Activated naive CD8-positive, alpha-beta T cell treated with anti-CD3 and anti-CD28 coated beads, Interleukin-2, amount 50 U/mL, for 24 hours (primary cell): ENCODE measurements around the gene CCDC150.
"Not testable (repeated sequence)": the region's sequence is repeated elsewhere in the genome, so short reads cannot be mapped to it uniquely, and the experiment has no call there.

Source experiments
- ATAC-seq: fragments of 150-1000 bp; cut with Tn5 transposase; one replicate; pipeline ENCODE4 v1.10.0; 2021
- DNase-seq: peaks from one replicate; pipeline ENCODE4 v3.0.0; 2021
- H3K27ac Mint-ChIP-seq: one replicate; pipeline ENCODE4 v1.8.0; 2021; ENCODE audit warnings: mild to moderate bottlenecking, mixed read lengths
- H3K27me3 Mint-ChIP-seq: one replicate; pipeline ENCODE4 v1.8.0; 2021; ENCODE audit warnings: mixed read lengths
- H3K36me3 Mint-ChIP-seq: one replicate; pipeline ENCODE4 v1.8.0; 2021; ENCODE audit warnings: low read depth, mixed read lengths
- H3K4me1 Mint-ChIP-seq: one replicate; pipeline ENCODE4 v1.8.0; 2021; ENCODE audit warnings: mixed read lengths
- H3K4me3 Mint-ChIP-seq: one replicate; pipeline ENCODE4 v1.8.0; 2021; ENCODE audit warnings: mild to moderate bottlenecking, moderate library complexity, mixed read lengths
- H3K9me3 Mint-ChIP-seq: one replicate; pipeline ENCODE4 v1.8.0; 2021; ENCODE audit warnings: mixed read lengths

The CCDC150 gene

DNA sequence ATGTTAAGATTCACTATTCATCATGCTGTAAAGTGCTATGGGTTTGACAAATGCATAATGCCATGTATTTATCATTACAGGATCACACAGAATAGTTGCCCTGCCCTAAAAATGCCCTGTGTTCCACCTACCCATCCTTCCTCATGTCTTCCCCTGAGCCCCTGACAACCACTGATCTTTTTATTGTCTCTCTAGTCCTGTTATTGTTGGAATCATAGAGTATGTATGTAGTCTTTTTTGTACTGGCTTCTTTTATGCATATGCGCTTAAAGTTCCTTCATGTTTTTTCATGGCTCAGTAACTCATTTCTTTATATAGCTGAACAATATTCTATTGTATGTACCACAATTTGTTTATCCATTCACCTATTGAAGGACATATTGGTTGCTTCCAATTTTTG is 20.3 kb downstream of the CCDC150 start:
- no peak overlapping the region for H3K27ac Mint-ChIP-seq
- ATAC-seq (no peak), DNase-seq (no peak)
- H3K4me3 Mint-ChIP-seq: no peak overlapping the region
- peaks cover under 1% of the 10 kb centered on the region for H3K9me3 Mint-ChIP-seq
- peaks cover 2% of the 10 kb centered on the region for H3K36me3 Mint-ChIP-seq
- no peaks in the 10 kb centered on the region for H3K4me1 Mint-ChIP-seq
- no peaks in the 10 kb centered on the region for H3K27me3 Mint-ChIP-seq

DNA sequence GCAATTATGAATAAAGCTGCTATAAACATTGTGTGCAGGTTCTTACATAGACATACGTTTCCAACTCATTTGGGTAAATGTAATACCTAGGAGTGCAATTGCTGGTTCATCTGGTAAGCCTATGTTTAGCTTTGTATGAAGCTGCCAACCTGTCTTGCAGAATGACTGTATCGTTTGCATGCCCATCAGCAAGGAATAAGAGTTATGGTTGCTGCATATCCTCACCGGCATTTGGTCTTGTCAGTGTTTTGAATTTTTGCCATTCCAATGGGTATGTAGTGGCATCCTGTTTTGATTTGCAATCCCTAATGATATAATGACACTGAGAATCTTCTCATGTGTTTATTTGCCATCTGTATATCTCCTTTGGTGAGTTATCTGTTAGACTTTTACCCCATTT is 20.7 kb downstream of the CCDC150 start:
- no peaks in the 10 kb centered on the region for H3K4me1 Mint-ChIP-seq
- H3K9me3 Mint-ChIP-seq: no peaks in the 10 kb centered on the region
- ATAC-seq (no peak), DNase-seq (no peak)
- no peaks in the 10 kb centered on the region for H3K27me3 Mint-ChIP-seq
- no peak overlapping the region for H3K4me3 Mint-ChIP-seq
- no peak overlapping the region for H3K27ac Mint-ChIP-seq
- H3K36me3 Mint-ChIP-seq: peaks cover 2% of the 10 kb centered on the region

DNA sequence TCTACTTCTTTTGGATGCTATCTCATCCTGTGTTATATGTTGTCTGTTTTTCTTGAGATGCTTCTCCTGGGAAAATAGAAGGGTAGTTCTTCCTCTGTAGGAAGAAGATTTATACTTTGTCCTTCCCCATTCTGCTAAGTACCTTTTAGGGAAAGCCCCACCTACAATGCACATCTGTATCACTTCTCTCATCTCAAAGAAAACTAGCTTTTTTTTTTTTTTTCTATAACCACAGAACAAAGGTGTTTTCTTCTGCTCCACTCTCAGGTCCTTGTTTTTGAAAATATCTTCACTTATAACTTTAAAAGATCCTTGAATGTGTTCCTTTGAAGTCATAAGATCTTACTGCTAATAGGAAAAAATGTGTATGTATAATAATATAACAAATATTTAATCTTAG is 30.8 kb downstream of the CCDC150 start:
- H3K27ac Mint-ChIP-seq: no peak overlapping the region
- DNase-seq (no peak), ATAC-seq (no peak)
- no peaks in the 10 kb centered on the region for H3K4me1 Mint-ChIP-seq
- no peak overlapping the region for H3K4me3 Mint-ChIP-seq
- H3K27me3 Mint-ChIP-seq: no peaks in the 10 kb centered on the region
- no peaks in the 10 kb centered on the region for H3K9me3 Mint-ChIP-seq
- no peaks in the 10 kb centered on the region for H3K36me3 Mint-ChIP-seq

DNA sequence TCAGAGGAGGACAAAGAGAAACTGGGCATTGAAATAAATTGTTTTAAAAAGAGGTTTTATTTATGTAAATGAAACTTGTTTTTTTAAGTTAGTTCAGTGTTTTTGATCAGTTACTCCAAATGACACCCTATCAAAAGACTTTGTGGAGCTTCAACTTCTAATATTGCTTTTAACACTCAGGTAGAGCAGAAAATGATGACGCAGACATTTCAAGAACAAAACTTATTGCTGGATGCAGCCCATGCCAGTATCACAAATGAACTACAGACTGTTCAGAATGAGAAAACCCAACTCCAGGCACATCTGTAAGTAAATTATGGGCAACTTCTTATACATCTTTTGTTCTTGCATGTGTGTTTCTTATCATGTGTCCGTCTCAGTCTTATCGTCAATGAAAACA is 36.4 kb downstream of the CCDC150 start:
- Mint-ChIP-seq H3K27me3 (no peaks in the 10 kb centered on the region), H3K9me3 (no peaks in the 10 kb centered on the region), H3K4me1 (no peaks in the 10 kb centered on the region), H3K27ac (no peak overlapping the region), H3K36me3 (peaks cover 12% of the 10 kb centered on the region), H3K4me3 (no peak overlapping the region)
- DNase-seq: no peak
- no peak for ATAC-seq

DNA sequence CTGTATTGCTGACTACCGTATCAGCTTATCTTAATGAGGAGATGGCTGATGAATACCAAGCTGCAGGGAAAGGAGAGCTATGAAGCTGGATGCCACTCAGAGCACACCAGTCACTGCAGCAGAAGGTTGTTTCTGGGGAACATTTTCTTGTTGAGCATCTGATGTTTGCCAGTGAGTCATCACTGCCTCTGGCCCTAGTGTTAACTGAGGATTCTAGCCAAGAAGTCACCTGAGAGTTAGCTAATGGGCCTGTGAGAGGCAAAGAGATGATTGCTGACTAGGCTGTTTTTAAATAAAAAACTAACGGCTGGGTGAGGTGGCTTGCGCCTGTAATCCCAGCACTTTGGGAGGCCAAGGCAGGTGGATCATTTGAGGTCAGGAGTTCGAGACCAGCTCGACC is 37.9 kb downstream of the CCDC150 start:
- Mint-ChIP-seq H3K36me3 (peaks cover 12% of the 10 kb centered on the region), H3K4me1 (no peaks in the 10 kb centered on the region), H3K27ac (no peak overlapping the region), H3K9me3 (no peaks in the 10 kb centered on the region), H3K27me3 (no peaks in the 10 kb centered on the region), H3K4me3 (no peak overlapping the region)
- no peak for DNase-seq
- ATAC-seq: no peak

DNA sequence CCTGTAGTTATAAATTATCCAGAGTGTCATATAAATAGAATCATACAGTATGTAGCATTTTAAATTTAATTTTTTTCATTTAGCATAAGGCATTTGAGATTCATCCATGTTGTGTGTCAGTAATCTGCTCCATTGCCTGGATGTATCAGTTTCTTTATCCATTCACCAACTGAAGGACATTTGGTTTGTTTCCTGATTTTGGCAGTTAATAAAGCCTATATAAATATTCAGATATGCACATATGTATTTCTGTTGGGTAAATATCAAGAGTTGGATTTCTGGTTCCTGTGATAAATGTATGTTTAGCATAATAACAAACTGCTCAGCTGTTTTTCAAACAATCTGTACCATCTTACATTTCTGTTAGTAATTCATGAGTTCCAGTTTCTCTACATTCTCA is 39.9 kb downstream of the CCDC150 start:
- H3K9me3 Mint-ChIP-seq: peaks cover 9% of the 10 kb centered on the region
- H3K27ac Mint-ChIP-seq: no peak overlapping the region

DNA sequence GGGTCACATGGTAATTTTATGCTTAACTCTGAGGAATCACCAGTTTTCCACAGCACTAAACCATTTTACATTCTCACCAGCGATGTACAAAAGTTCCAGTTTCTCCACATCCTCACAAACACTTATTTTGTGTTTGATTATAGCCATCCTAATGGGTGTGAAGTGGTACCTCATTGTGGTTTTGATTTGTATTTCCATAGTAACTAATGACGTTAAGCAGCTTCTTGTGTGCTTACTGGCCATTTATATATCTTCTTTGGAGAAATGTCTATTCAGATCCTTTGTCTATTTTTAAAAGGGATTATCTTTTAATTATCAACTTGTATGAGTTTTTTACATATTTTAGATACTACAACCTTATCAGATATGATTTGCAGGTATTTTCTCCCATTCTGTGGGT is 42.0 kb downstream of the CCDC150 start:
- Mint-ChIP-seq H3K9me3 (peaks cover 25% of the 10 kb centered on the region), H3K4me1 (no peaks in the 10 kb centered on the region), H3K27ac (no peak overlapping the region), H3K27me3 (no peaks in the 10 kb centered on the region), H3K4me3 (no peak overlapping the region), H3K36me3 (peaks cover 15% of the 10 kb centered on the region)
- ATAC-seq (no peak), DNase-seq (no peak)

More for the DNA sequence above, 39.9 kb downstream of the CCDC150 start:
- Mint-ChIP-seq H3K36me3 (peaks cover 17% of the 10 kb centered on the region), H3K27me3 (no peaks in the 10 kb centered on the region), H3K4me1 (no peaks in the 10 kb centered on the region), H3K4me3 (no peak overlapping the region)
- ATAC-seq (no peak), DNase-seq (no peak)

DNA sequence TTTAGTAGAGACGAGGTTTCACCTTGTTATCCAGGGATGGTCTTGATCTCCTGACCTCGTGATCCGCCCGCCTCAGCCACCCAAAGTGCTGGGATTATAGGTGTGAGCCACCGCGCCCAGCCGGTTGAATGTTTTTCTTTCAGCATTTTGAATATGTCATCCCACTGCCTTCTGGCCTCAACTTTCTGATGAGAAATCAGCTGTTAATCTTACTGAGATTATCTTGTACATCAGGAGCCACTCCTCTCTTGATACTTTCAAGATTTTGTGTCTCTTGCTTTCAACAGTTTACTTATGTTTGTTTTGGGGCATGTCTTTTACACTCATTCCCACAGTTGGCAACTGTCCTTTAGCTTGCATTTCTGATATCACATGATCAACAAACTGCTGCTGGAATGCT is 46.3 kb downstream of the CCDC150 start:
- Mint-ChIP-seq H3K4me1 (no peaks in the 10 kb centered on the region), H3K9me3 (peaks cover 42% of the 10 kb centered on the region), H3K27me3 (no peaks in the 10 kb centered on the region), H3K27ac (no peak overlapping the region), H3K4me3 (no peak overlapping the region), H3K36me3 (peaks cover 10% of the 10 kb centered on the region)
- ATAC-seq (no peak), DNase-seq (no peak)

DNA sequence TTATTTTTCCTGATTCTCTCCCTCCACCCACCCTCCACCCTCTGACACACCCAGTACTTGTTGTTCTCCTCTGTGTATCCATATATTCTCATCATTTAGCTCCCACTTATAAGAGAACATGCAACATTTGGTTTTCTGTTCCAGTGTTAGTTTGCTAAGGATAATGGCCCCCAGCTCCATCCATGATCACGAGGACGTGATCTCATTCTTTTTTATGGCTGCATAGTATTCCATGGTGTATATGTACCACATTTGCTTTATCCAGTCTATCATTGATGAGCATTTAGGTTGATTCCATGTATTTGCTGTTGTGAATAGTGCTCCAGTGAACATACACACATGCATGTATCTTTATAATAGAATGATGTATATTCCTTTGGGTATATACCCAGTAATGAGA is 47.2 kb downstream of the CCDC150 start:
- not testable (repeated sequence) for H3K36me3 Mint-ChIP-seq, H3K4me1 Mint-ChIP-seq, DNase-seq, H3K27ac Mint-ChIP-seq, H3K4me3 Mint-ChIP-seq, ATAC-seq, H3K27me3 Mint-ChIP-seq
- H3K9me3 Mint-ChIP-seq: peaks cover 42% of the 10 kb centered on the region

DNA sequence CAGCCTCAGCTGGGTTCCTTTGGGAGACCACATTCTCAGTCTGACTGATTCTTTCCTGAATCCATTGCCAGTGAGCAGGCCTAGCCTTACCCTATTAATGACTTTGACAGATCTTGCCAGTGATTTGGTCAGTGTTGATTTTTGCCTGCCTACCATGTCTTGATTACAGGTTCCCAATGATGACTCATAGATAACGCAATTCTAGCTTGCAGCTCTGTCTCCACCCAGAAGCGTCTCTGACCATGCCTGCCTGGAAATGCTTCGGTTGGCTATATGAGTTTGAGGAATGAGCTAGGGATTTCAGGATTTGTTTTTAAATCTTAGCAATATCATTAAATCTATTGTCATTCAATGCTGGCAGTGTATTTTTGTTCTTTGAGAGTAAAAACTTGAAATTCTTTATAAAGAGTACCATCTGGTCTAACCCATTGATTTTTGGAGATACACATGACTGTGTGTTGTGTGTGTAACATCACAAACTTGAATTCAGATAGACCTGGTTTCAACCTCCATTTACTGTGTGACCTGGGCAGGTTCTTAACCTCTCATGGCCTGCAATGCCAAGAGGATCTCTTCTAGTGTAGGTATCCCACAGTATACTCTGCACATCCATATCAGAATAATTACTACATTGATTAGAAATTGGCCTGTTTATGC is 57.0 kb downstream of the CCDC150 start:
- Mint-ChIP-seq H3K4me1 (no peaks in the 10 kb centered on the region), H3K27me3 (no peaks in the 10 kb centered on the region), H3K36me3 (no peaks in the 10 kb centered on the region), H3K27ac (no peak overlapping the region), H3K9me3 (peaks cover 5% of the 10 kb centered on the region), H3K4me3 (no peak overlapping the region)
- DNase-seq: no peak
- no peak for ATAC-seq

DNA sequence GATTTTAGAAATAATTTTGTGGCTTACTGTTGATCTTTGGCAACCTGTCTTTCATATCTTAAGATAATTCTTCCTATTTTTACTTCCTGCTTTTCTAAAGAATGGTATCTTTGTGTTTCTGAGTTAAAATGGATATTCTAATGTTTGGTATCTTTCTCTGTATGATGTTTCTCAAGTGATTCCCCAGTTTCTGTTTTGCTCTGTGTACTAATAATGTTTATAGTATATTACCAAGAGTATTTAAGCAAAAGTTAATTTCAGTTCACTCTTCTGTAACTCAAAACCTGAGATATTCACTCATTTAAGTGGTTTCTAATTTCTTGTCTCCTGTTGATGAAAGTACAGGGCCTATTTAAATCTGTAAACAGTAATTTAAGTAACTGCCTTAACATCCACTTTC is 58.3 kb downstream of the CCDC150 start:
- ATAC-seq (no peak), DNase-seq (no peak)
- Mint-ChIP-seq H3K4me3 (no peak overlapping the region), H3K36me3 (no peaks in the 10 kb centered on the region), H3K27ac (no peak overlapping the region), H3K4me1 (no peaks in the 10 kb centered on the region), H3K27me3 (no peaks in the 10 kb centered on the region), H3K9me3 (no peaks in the 10 kb centered on the region)

DNA sequence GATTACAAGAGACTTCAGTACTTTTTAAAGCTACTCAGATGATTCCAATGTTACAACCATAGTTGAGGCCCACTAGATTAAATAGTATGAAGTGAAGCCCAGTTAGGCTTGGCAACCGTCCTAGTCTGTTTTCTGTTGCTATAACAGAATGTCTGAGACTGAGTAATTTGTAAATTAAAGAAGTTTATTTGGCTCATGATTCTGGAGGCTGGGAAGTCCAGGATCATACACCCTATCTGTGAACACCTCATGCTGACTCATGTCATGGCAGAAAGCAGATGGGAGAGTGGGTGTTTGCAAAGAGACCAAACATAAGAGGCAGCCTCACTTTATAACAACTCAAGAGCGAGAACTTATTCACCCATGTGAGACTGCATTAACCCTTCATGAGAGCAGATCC is 63.1 kb downstream of the CCDC150 start:
- no peak for ATAC-seq
- Mint-ChIP-seq H3K9me3 (no peaks in the 10 kb centered on the region), H3K36me3 (no peaks in the 10 kb centered on the region), H3K4me3 (no peak overlapping the region), H3K4me1 (no peaks in the 10 kb centered on the region), H3K27me3 (no peaks in the 10 kb centered on the region), H3K27ac (no peak overlapping the region)
- DNase-seq: no peak

DNA sequence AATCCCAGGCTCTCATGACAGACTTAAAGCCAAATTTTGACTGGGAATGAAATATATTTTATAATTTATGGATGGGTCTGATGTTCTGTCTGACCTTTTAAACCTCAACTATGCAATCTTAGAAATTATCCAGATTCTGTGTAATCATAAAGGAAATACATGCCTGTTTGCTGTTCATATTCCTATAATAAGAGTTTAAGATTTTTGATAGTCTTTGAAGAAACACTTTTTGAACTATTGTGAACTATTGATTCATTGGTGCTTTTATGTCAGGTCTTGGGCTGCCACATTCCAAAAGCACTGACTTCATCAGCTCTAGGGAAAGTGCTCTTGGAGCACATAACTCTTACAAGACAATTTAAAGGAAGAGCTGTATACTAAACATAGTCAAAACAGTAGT is 64.2 kb downstream of the CCDC150 start:
- Mint-ChIP-seq H3K27me3 (no peaks in the 10 kb centered on the region), H3K27ac (no peak overlapping the region), H3K9me3 (peaks cover under 1% of the 10 kb centered on the region), H3K4me3 (no peak overlapping the region), H3K36me3 (peaks cover 2% of the 10 kb centered on the region), H3K4me1 (no peaks in the 10 kb centered on the region)
- DNase-seq: no peak
- ATAC-seq: no peak

DNA sequence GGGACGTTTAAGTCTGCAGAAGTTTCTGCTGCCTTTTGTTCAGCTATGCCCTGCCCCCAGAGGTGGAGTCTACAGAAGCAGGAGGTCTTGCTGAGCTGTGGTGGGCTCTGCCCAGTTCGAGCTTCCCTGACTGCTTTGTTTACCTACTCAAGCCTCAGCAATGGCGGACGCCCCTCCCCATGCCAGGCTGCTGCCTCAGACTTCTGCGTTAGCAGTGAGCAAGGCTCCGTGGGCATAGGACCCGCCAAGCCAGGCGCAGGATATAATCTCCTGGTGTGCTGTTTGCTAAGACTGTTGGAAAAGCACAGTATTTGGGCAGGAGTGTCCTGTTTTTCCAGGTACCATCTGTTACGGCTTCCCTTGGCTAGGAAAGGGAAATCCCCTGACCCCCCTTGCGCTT is 70.5 kb downstream of the CCDC150 start:
- H3K27me3 Mint-ChIP-seq, H3K36me3 Mint-ChIP-seq, H3K4me1 Mint-ChIP-seq, H3K9me3 Mint-ChIP-seq, DNase-seq, H3K27ac Mint-ChIP-seq, H3K4me3 Mint-ChIP-seq, ATAC-seq: not testable (repeated sequence)

DNA sequence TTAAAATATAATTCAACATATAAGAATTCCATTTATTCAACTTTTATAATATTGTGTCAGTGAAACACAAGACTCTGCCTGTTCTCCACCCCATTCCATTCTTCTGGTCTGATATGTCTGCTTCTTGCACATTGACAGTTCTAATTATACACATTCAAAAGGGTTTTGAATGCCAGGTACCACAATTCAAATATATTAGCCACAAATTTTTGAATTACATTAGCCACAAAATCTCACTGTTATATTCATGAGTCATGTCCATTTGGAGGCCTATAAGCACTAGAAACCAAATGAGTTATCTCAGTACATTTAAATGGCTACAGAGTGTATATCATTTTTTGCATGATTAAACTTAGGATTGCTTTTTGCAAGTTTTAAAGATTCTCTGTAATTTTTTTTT is 72.1 kb downstream of the CCDC150 start:
- Mint-ChIP-seq H3K27ac (no peak overlapping the region), H3K36me3 (peaks cover 6% of the 10 kb centered on the region)

DNA sequence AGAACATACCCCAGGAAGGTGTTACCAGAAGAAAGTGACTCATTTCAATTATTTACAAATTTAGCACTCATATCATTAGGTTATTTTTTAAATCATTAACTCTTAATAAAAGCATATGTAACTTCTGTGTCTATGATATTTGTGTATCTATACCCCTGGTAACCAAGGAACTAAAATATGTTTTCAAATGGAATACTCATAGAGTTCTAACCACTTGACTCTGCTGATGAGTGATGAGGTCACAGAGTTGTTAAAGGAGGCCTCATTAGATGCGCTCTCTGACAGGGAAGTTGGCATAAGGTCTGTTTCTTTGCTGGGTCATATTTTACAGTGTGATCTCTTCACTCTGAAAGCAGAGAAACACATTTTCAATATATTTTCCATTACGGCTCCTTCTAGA is 73.4 kb downstream of the CCDC150 start:
- H3K36me3 Mint-ChIP-seq: peaks cover 6% of the 10 kb centered on the region
- no peak overlapping the region for H3K27ac Mint-ChIP-seq
- no peak overlapping the region for H3K4me3 Mint-ChIP-seq
- no peak for DNase-seq
- no peaks in the 10 kb centered on the region for H3K4me1 Mint-ChIP-seq
- no peaks in the 10 kb centered on the region for H3K27me3 Mint-ChIP-seq
- no peak for ATAC-seq
- peaks cover 7% of the 10 kb centered on the region for H3K9me3 Mint-ChIP-seq

More for the DNA sequence above, 72.1 kb downstream of the CCDC150 start:
- H3K4me1 Mint-ChIP-seq: no peaks in the 10 kb centered on the region
- ATAC-seq: no peak
- H3K4me3 Mint-ChIP-seq: no peak overlapping the region
- DNase-seq: no peak
- peaks cover 7% of the 10 kb centered on the region for H3K9me3 Mint-ChIP-seq
- H3K27me3 Mint-ChIP-seq: no peaks in the 10 kb centered on the region
